Subcutaneous abdominal adipose tissue (tissue), 5 donors: ENCODE results near the gene PSMD13.

Source experiments
- H3K27ac ChIP-seq: one replicate; pipeline ENCODE4 v1.7.0; 2013; ENCODE audit warnings: low read depth, mild to moderate bottlenecking, inconsistent platforms, low read length, moderate library complexity
- H3K27me3 ChIP-seq, 5 donors: one replicate each; pipeline ENCODE4 v1.7.0; 2013; ENCODE audit warnings: low read length in 5 of 5, inconsistent platforms in 1 of 5; ENCODE audit not compliant: control insufficient read depth in 5 of 5, insufficient read depth in 4 of 5
- H3K36me3 ChIP-seq, 5 donors: one replicate each; pipeline ENCODE4 v1.7.0; 2013; ENCODE audit warnings: low read length in 5 of 5; ENCODE audit not compliant: control insufficient read depth in 5 of 5, insufficient read depth in 5 of 5
- H3K4me1 ChIP-seq, 5 donors: one replicate each; pipeline ENCODE4 v1.7.0; 2013; ENCODE audit warnings: low read length in 5 of 5, mild to moderate bottlenecking in 3 of 5, moderate library complexity in 1 of 5; ENCODE audit not compliant: control insufficient read depth in 5 of 5, insufficient read depth in 5 of 5
- H3K4me3 ChIP-seq, 5 donors: one replicate each; pipeline ENCODE4 v1.7.0; 2013; ENCODE audit warnings: low read length in 5 of 5, low read depth in 1 of 5
- H3K9ac ChIP-seq, 5 donors: one replicate each; pipeline ENCODE4 v1.7.0; 2013; ENCODE audit warnings: low read length in 5 of 5, mild to moderate bottlenecking in 4 of 5, moderate library complexity in 3 of 5
- H3K9me3 ChIP-seq, 5 donors: one replicate each; pipeline ENCODE4 v1.7.0; 2013; ENCODE audit warnings: low read length in 5 of 5; ENCODE audit not compliant: control insufficient read depth in 5 of 5
- donor health status: healthy.
- donor health status: healthy.
- donor health status: healthy.
- donor health status: healthy.
- donor health status: healthy.

Gene PSMD13

DNA sequence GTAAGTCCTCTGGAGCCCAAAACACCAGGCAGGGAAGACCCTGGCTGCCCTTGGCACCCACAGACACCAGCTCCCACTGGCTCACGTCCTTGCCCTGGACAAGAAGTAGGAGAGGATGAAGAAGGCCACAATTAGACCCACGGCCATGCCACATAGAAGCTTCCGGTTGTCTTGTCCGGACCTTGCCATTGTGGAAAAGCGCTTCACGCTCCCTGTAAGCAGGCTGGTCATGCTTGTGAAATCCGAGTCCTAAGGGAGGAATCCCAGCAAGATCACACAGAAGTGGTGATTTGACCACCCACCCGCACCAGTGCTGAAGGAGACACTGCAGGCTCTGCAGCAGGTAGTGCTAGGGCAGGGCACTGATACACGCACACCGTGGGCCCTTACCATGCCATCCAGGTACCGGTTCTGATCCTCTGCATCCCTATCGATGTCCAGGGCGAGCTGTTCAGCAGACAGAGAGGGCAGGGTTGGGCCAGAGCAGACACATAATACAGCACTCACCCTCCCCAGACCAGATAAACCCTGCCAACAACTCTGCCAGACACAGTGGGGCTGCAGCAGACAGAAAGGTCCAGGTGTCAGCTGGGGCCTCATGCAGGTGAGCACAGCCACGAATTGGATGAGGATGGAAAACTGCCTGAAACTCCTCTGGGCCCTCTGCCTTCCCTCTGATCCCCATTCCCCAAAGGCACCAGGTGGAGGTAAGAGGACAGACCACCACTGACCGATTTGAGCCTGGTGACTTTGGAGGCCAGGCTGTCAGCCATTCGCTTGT is 31.4 kb upstream of the PSMD13 start:
- H3K27ac ChIP-seq: no peak overlapping the region

GRCh38 chr11:206002-206384 is 30.8 kb upstream of the PSMD13 start:
- Histone ChIP-seq H3K9ac (peak overlapping the region; percentile 89 to 97 (median 96)), H3K4me3 (peak overlapping the region; percentile 79 to 97 (median 91)), H3K36me3 (peaks cover 0 to 50% (median 47%) of the 10 kb centered on the region in 5 donors), H3K27me3 (peaks cover 0 to 2% (median 0%) of the 10 kb centered on the region in 5 donors), H3K4me1 (peaks cover 28 to 71% (median 63%) of the 10 kb centered on the region in 5 donors), H3K27ac (peak overlapping the region; percentile 97), H3K9me3 (no peaks in the 10 kb centered on the region)

More for the DNA sequence above, 31.4 kb upstream of the PSMD13 start:
- Histone ChIP-seq H3K4me3 (peak overlapping the region; percentile 79 to 97 (median 91)), H3K9me3 (no peaks in the 10 kb centered on the region), H3K4me1 (peaks cover 28 to 65% (median 57%) of the 10 kb centered on the region in 5 donors), H3K36me3 (peaks cover 0 to 50% (median 44%) of the 10 kb centered on the region in 5 donors), H3K9ac (peak overlapping the region in 2 of 5 donors; percentile 10 to 97), H3K27me3 (peaks cover 0 to 2% (median 0%) of the 10 kb centered on the region in 5 donors)

DNA sequence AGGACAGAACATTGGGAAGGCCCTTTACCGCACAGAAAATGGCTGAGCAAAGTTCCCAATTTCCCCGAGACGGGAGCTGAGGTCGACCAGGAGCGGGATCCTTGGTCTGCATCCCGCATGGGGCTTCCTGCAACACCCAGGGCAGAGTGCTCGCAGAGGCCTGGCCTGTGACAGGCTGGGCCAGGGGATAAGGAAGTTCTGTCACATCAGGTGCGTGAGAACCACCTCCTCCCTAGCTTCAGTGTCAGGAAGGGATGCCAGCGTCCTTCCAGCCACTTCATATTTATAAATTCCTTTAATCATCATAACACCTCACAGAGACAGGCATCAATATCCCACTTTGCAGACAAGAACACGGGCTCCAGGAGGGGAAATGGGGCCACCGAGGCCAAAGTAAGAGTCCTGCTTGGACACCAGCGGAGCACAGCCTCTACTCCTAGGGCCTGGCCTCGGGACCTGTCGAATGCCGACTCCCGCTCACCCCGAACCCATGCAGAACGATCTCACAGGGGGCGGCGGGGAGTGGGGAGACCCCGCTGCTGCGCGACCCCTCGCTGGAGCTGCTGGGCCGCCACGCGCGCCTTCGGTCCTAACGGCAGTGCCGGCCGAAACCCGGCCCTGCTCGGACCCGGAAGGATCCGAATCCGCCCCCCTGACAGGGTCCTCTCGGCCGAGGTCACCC is 30.1 kb upstream of the PSMD13 start:
- Histone ChIP-seq H3K27me3 (peaks cover 0 to 2% (median 0%) of the 10 kb centered on the region in 5 donors), H3K4me1 (peaks cover 28 to 76% (median 61%) of the 10 kb centered on the region in 5 donors), H3K9ac (peak overlapping the region; percentile 89 to 97 (median 96)), H3K9me3 (no peaks in the 10 kb centered on the region), H3K4me3 (peak overlapping the region; percentile 79 to 97 (median 91)), H3K36me3 (peaks cover 0 to 53% (median 52%) of the 10 kb centered on the region in 5 donors), H3K27ac (peak overlapping the region; percentile 97)

- Histone ChIP-seq H3K36me3 (peaks cover 0 to 60% (median 58%) of the 10 kb centered on the region in 5 donors), H3K4me1 (peaks cover 28 to 76% (median 60%) of the 10 kb centered on the region in 5 donors), H3K9me3 (no peaks in the 10 kb centered on the region), H3K27me3 (peaks cover 0 to 2% (median 0%) of the 10 kb centered on the region in 5 donors), H3K27ac (peak within 1 kb of the TSS; percentile 97), H3K4me3 (peak within 1 kb of the TSS; percentile 79 to 99 (median 91)), H3K9ac (peak within 1 kb of the TSS; percentile 89 to 97 (median 96))
Observed at GRCh38 chr11:207208-207862, 29.4 kb upstream of the PSMD13 start, which contains the start of the genes BET1L and RIC8A. TSS of gene BET1L (minus strand) at chr11:207399. CDS start at chr11:207321, 78 bp downstream. TSS of gene RIC8A (plus strand) at chr11:207708. CDS start at chr11:208855, 1,147 bp downstream.

DNA sequence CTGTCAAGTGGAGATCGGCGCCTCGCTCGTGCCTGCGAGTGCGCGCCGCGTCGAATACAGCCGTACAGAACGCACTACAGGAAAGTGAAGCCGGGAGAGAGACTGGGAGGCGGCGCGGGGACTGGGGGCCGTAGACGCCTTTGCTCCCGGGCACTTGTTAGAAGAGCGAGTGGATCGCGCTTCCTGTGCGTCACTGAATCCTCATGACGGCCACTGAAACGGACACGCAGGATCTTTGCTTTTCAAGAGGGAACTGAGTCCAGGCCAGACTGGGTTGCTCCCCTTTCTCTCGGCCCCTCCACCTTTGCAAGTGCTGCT is 29.0 kb upstream of the PSMD13 start:
- H3K36me3 ChIP-seq: peaks cover 0 to 63% (median 59%) of the 10 kb centered on the region in 5 donors
- H3K9me3 ChIP-seq: no peaks in the 10 kb centered on the region
- peaks cover 28 to 71% (median 60%) of the 10 kb centered on the region in 5 donors for H3K4me1 ChIP-seq
- H3K27me3 ChIP-seq: peaks cover 0 to 2% (median 0%) of the 10 kb centered on the region in 5 donors
- peak overlapping the region; percentile 79 to 99 (median 91) for H3K4me3 ChIP-seq
- peak overlapping the region; percentile 63 to 97 (median 90) for H3K9ac ChIP-seq
- H3K27ac ChIP-seq: peak overlapping the region; percentile 97

DNA sequence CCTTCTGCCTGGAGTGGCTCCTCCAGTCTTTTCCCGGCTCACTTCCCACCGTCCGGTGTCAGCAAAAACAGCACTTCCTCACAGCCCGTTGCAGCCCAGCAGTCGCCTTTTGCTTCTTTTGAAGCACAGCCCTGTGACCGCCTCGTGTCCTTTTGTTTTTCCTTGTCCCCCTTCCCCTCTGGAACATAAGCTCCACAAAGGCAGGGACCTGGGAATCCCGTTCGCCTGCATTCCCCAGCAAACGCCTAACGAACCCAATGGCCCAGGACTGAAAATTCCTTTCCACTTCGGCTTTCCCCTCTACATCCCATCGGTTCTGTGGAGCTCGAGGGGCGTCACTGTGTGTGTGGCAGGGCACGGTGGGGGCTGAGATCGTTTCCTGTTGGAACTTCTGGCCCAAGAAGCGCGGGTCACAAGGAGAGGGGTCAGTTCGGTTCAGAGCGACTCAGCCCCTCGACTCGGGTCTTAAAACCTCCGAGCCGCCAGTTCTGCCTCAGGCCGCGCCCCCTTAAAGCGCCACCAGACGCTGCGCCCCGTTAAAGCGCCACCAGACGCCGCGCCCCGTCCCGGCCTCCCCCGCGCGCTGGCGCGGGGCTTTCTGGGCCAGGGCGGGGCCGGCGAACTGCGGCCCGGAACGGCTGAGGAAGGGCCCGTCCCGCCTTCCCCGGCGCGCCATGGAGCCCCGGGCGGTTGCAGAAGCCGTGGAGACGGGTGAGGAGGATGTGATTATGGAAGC is 28.4 kb upstream of the PSMD13 start:
- Histone ChIP-seq H3K9ac (peak overlapping the region; percentile 63 to 97 (median 90)), H3K9me3 (no peaks in the 10 kb centered on the region), H3K36me3 (peaks cover 0 to 63% (median 60%) of the 10 kb centered on the region in 5 donors), H3K4me1 (peaks cover 28 to 71% (median 60%) of the 10 kb centered on the region in 5 donors), H3K4me3 (peak overlapping the region; percentile 79 to 99 (median 91)), H3K27me3 (peaks cover 0 to 2% (median 0%) of the 10 kb centered on the region in 5 donors), H3K27ac (peak overlapping the region; percentile 97)

GRCh38 chr11:208917-209260 is 27.9 kb upstream of the PSMD13 start:
- H3K9me3 ChIP-seq: no peaks in the 10 kb centered on the region
- H3K4me3 ChIP-seq: peak overlapping the region; percentile 77 to 97 (median 84)
- peak overlapping the region; percentile 97 for H3K27ac ChIP-seq
- H3K27me3 ChIP-seq: peaks cover 0 to 2% (median 0%) of the 10 kb centered on the region in 5 donors
- peaks cover 28 to 66% (median 56%) of the 10 kb centered on the region in 5 donors for H3K4me1 ChIP-seq
- H3K9ac ChIP-seq: peak overlapping the region; percentile 38 to 97 (median 83)
- peaks cover 0 to 60% (median 59%) of the 10 kb centered on the region in 5 donors for H3K36me3 ChIP-seq

- H3K27me3 ChIP-seq: peaks cover 0 to 2% (median 0%) of the 10 kb centered on the region in 5 donors
- peak overlapping the region; percentile 77 to 97 (median 84) for H3K4me3 ChIP-seq
- H3K9ac ChIP-seq: peak overlapping the region; percentile 38 to 90 (median 83)
- H3K36me3 ChIP-seq: peaks cover 0 to 60% (median 59%) of the 10 kb centered on the region in 5 donors
- H3K27ac ChIP-seq: peak overlapping the region; percentile 97
- peaks cover 28 to 60% (median 51%) of the 10 kb centered on the region in 5 donors for H3K4me1 ChIP-seq
- no peaks in the 10 kb centered on the region for H3K9me3 ChIP-seq
Observed at GRCh38 chr11:209275-210121, 27.3 kb upstream of the PSMD13 start.
